KG1 (cell line): ENCODE measurements around the gene CLCN3.
"Not testable (repeated sequence)": the region's sequence is repeated elsewhere in the genome, so short reads cannot be mapped to it uniquely, and the experiment has no call there.

ENCODE experiments used
- DNase-seq: peaks from one replicate; lab custom pipeline; 2025; lab: John Stamatoyannopoulos, UW

The CLCN3 gene

DNA sequence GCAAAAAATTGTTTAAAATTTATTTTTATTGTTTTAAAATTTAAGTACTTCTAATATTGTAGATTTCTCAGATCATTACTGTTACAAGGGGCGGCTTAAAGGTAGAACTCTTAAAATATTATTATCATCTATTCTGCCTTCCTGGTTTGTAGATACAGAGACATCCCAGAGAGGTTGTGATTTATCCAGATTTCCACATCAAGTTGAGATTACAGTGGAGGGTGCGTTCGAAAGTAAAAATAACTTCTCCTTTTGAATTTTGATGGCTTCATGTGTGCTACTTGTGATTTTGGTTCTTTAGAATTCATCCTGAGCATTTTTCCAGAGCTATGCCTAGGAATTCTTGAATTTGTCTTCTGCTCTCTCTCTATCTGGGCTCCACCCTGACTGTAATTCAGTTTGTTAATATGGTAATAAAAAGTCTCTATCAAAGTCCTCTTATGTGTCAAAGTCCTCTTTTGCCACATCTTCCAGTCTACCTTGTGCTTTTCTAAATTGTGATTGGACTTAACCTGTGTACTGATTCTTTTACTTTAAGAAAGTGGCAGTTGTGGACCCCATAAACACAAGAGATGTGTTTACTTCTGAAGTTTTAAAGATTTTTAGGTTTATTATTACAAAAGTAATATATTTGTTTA, 37.2 kb downstream of the CLCN3 start:
- DNase-seq: no peak

DNA sequence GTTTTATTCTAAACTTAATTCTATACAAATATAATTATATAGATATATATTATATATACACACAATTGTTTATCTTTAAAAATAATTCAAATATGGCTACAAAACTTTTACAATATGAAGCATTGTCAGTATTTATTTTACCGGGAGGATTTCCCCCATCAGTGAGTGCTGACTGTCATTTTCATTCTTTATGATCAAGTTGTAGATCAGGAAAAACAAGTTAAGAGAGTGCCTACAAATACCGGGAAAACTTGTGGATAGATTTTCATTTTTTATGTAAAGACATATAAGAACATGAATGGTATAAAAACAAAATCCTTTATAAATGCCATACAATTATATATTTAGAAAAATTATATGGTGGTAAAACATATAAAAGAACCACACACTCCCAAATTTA, 37.8 kb downstream of the CLCN3 start:
- DNase-seq: no peak

DNA sequence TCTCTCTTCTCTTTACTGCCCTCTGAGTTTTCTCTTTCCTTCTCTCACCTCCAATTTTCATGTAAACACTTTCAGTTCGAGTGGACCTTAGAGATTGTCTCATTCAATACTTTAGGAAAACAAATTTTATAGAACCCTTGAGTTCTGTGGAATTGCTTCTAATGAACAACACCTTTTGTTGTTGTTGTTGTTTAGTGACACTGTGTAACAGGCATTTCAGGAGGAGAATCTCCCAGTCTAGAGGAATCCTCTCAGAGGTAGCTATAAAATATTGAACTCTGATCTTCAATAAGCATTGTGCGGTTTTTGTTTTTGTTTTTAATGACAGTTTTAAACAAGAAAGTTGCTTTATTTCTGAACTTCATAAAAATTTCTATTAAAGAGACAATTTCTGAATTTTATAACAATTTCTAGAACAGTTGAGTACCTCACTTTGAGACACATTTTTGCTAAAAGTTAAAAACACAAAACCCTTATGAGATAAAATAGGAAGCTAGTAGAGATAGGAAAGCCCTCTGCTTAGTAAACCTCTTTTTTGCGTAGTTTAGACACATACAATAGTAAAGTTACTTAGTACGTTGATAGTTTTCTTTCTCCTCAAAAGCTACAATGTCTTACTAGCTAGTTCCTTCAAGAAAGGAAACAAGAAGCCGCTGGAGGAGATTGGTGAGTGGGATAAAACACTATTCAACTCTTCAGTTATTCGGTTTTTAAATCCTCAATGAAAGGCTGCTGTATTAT, 38.8 kb downstream of the CLCN3 start:
- no peak for DNase-seq

DNA sequence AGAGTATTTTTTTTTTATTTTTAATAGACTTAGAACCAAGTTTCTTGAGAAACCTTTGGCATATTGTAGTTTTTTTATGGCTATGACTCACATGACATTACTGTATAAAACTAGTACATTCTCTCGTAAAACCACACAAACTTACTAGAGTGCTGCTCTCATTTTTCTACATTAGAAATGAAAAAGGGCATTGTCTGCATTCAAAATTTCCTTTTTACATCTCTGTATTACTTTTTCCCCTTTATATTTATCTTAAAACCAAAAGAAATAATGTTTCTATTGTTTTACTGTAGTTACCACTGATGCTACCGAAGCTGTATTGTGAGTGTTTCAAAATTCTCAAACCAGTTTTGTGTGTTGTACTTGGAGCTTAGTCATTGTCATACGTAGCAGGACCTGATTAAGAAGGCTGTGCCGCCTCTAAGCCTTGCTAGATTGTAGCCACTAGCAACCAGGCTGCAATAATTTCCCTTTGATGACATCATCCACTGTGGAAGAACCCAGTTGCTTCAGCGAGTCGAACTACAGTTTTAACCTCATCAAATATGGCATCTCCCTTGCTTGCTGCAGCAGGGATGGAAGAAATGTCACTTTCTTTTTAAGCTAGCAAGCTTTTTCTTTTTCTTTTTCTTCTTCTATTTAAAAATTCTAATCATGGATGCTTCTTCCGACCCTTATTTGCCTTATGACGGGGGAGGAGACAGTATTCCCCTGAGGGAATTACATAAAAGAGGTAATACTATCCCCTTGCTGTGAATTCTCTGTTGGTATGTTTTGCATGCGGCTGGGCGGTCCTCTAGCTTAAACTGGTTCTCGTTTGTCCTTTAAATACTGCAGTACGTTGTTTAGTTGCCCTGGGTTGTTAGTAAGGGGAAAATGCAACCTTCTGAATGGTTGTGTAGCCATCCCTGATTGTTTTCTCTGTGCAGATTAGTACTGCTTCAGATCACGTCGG, 39.6 kb downstream of the CLCN3 start:
- DNase-seq: no peak

DNA sequence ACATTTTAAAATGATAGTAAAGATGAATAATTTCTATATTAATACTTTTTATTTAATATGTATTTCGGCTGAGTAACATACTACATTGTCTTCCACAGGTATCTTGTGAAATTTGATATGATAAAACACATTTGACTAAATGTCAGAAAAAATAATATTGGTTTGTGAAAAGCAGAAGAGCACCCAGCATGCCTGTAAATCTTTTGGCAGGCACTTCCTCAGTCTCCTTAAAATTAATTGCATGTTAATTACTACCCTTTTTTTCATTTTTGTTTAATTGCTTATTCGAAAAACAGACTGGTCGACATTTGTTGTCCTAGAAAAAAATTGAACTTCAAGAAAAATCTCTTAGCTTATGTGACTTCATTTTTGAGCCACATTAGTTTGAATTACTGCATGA, 40.6 kb downstream of the CLCN3 start:
- DNase-seq: no peak

DNA sequence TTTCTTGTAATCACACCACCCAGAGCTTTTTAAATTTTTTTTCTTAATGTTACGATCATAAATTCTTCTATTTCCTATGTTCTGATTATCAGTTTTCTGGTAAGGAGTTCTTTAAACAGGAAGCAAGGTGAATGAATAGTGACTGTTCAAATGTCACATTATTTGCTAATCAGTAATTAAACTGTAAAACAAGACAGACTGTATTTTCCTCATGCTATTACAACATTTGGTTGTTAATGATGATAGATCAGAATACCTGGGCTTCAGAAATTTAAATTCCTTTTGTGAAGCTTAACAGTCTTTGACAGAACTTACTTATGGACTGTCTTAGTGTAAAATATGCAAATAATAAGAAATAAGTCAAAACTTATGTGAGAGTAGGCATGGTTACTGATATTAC, 41.4 kb downstream of the CLCN3 start:
- no peak for DNase-seq

DNA sequence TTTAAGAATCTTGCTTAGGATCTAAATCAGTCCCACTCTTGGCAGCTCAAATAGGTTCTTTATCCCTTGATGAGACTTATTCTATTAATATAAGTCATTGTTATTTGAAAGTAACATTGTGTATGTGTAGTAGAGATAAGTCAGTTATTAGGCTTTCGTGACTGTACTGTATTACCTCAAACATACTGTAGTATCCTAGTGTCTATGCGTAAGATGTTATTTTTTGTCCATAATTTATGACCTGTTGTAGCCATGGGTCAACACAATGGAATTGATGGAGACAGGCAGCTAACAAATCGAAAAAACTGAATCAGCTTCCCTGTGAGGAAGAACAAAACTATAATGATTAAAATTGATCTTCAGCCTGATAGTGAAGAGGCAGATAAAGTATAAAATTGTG, 41.8 kb downstream of the CLCN3 start:
- no peak for DNase-seq

DNA sequence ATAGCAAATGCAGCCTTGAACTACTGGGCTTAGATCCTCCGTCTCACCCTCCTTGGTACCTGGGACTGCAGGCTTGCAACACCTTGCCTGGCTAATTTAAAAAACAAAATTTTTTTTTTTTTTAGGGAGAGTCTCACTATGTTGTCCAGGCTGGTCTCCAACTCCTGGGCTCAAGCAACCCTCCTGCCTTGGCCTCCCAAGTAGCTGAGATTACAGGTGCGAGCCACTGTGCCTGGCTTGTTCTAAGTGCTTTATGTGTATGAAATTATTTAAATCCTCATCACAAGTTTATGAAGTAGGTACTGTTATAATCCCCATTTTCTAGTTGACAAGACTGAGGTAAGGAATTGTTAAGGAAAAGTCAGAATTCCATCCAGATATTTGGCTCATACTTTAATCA, 43.0 kb downstream of the CLCN3 start:
- no peak for DNase-seq

DNA sequence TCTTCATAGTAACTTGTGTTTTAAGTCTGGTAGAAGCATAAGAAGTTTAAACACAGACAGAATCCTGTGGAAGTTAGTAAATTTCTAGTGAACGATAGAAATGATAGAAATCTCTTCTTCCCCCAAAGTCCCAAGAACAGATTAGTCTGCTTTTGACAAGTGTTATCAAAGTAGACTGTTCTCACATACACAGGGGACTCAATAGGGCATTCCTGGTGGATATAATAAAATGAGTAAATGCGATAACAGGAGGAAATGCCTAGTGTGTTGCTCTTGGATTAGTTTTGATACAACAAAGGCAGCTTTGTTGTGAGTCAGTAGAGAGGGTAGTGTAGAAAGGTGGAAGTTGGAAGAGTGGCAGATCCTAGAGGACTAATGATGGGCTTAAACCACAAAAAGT, 43.5 kb downstream of the CLCN3 start:
- DNase-seq: no peak

DNA sequence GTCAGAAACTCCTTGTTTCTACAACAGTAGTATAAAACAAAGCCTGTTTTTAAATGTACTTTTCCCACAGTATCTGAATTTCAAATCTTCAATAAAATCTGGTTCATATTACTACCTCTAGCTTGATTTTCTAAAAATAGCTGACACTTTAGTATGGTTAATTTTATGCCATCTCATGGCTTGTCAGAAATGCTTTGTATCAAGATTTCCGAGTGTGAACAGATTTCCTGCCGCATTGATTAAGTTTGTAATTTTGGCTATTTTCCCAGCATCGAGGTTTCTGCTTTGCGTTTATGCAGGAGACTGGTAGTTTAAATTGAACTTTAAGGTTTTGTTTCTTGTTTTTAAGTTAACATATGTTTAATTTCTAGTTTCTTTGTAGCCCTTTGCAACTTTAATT, 44.2 kb downstream of the CLCN3 start:
- DNase-seq: no peak

DNA sequence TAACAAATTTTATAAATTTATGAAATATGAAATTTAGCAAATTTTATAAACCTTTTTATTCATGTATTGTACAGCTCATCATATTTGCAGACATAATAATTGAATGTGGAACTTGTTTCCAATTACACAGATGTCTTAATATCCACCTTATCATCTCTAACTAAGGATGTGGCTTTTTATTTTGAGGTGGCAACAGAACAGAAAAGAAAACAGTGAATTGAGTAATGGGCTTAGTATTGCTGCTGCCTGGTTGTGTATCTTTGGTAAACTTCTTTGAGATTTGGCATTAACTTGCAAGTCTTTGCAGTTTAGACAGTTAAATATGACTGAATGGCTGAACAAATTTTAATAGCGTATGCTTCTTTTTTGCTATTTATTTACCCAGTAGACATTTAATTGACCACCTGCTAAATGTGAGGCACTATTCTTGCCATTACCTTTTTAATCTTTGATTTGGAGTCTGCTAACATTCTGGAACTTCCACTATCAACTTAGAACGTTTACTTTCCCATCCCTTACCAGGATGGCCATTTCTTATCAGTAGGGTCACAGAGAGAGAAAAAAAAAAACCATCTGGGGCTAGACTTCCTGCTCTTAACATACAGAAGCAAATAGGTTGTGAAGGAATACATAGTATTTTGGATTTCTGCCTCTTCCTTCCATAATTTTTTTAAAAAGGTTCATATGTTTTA, 44.8 kb downstream of the CLCN3 start:
- DNase-seq: no peak

DNA sequence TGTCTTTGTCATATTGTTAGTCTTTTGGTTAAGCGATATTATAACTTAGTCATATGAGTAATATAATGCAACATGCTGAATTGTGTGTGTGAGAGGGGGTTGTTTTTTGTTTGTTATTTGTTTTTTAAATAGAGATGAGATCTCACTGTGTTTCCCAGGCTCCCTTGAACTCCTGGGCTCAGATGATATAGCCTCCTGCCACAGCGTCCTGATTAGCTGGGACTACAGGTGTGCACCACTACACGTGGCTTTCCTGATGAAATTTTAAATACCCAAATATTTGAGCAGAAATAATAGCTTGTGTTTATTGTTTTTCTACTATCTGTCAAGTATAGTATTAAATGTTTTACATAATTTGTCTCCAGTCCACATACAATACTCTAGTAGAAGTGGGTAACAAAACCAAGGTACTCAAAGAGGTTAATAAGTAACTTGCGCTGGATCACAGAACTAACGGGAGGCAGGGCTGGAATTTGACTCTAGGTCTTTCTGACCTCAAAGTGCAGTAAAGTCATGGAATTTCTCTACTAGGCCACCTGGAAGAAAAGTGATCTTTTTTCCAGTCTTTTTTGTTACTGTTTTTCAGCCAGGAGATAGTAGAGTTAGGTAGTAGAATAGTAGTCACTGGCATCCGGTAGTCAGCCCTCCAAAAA, 47.8 kb downstream of the CLCN3 start:
- no peak for DNase-seq

DNA sequence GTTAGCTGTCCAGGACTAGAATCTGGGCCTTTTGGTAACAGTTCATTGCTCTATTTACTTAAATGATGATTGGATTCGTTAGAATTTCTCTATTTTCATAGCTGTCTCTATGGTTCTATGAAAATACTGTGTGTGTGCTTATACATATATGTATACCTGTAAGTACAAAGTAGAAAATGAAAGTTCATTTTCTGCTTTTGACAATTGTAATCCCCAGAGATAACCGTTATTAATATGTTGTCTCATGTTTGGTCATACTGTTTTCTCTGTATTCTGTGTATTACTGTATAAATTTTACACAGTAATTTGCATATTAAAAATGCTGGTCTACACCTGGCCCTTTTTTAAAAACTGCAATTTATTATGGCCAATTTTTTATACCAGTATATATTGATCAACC, 55.4 kb downstream of the CLCN3 start:
- DNase-seq: no peak

DNA sequence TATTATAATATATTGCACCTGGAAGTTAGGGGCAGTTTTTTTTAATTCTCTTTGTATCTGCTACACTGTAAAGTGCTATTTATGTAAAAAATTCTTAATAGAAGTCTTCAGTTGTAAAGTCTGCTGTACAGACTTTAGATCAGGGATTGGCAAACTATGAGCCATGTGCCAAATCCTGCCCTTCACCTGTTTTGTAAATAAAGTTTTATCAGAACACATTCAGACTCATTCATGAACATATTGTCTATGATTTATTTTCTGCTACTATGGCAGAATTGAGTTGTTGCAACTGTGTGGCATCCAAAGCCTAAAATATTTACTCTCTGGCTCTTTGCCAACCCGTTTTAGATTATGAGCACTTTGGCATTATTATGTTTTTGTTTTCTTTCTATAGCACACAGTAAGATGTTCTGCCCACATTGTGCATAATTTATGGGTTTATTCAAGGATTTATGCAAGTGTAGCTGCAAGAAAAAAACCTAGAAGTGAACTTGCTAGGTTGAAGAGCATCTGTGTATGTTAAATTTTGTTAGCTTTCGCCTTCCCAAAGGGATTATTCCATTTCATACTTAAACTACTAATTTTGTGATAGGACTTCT, 56.9 kb downstream of the CLCN3 start:
- DNase-seq: no peak

DNA sequence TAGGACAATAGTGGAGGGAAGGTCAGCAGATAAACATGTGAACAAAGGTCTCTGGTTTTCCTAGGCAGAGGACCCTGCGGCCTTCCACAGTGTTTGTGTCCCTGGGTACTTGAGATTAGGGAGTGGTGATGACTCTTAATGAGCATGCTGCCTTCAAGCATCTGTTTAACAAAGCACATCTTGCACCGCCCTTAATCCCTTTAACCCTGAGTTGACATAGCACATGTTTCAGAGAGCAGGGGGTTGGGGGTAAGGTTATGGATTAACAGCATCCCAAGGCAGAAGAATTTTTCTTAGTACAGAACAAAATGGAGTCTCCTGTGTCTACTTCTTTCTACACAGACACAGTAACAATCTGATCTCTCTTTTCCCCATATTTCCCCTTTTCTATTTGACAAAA, 58.1 kb downstream of the CLCN3 start:
- not testable (repeated sequence) for DNase-seq

DNA sequence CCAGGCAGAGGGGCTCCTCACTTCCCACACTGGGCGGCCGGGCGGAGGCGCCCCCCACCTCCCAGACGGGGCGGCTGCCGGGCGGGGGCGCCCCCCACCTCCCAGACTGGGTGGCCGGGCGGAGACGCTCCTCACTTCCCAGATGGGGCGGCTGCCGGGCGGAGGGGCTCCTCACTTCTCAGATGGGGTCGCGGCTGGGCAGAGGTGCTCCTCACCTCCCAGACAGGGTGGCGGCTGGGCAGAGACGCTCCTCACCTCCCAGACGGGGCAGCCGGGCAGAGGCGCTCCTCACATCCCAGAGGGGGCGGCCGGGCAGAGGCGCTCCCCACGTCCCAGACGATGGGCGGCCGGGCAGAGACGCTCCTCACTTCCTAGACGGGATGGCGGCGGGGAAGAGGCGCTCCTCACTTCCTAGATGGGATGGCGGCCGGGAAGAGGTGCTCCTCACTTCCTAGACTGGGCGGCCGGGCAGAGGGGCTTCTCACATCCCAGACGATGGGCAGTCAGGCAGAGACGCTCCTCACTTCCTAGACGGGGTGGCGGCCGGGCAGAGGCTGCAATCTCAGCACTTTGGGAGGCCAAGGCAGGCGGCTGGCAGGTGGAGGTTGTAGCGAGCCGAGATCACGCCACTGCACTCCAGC, 58.7 kb downstream of the CLCN3 start:
- not testable (repeated sequence) for DNase-seq

DNA sequence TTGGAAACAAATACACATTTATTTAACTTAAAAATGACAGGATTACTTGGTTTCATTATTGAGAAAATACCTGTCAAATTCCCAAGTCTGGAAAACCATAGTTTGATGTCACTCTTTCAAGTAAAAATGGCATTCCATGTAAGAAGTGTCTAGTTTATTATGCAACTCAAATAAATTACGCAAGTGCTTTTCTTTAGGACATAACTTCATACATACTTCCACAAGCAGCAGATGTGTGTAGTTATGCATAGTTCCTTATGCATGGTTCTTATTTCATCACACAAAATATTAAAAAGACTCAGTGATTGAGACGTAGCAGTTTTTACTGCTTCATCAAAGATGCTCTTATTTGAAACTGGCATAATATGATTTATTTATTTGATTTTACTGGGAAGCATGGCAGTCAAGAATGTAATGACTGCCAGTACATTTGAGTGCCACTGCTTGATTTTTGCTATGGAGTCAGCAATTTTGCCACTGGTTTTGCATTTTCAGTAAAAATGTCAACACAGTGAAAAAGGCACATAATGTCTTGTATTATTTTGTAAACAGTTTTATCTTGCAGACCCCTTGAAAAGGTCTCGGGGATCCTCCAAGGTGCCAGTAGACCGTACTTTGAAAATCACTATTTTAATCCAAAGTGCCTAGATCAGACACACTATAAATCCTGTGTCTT, 62.1 kb downstream of the CLCN3 start:
- DNase-seq: no peak

DNA sequence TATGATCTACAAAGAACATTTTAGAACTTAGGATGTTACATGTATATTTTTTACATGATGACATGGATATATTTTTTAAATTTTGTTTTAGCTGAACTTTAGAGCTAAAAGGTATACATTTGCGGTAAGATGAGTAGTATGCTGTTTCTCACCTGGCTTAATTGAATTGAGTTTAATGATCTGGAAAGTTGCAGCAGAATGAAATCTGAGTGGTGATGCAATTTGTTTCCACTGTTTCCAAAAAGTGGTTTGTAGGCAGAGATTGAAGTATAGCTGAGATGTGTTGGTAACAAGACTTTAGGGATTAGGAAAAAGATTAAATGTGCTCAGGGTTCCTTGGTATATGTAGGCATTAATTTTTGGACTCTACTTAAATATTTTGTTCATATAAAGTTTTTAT, 69.3 kb downstream of the CLCN3 start:
- no peak for DNase-seq

DNA sequence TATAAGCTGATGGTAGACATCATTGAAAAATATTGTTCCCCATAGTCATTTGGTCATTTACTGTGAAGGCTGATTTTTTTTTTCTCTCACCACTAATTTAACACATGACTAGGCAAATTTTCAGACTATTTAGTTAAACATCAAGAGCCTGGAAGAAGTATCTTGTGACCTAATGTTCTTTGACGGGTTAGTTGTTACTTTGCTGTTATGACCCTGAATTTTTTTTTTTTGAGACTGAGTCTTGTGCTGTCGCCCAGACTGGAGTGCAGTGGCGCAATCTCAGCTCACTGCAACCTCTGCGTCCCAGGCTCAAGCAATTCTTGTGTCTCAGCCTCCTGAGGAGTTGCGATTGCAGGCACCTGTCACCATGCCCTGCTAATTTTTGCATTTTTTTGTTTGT, 70.4 kb downstream of the CLCN3 start:
- no peak for DNase-seq

DNA sequence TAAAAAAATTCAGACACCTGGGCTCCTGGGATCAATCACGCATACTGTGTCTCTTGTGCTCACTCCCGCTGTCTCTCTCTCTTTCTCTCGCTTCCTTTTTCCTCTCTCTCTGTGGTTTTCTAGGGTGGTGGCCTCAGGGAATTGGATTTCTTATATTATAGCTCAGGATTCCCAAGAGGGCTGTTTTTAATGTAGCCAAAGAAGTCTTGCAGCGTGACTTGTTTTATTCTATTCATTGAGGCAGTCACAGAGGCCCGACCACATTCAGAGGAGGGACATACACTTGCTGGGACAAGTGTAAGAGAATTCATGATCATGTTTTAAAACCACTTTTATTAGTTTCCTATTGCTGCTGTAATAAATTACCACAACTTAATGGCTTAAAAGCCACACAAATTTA, 78.0 kb downstream of the CLCN3 start:
- DNase-seq: no peak
